ENCODE data around the gene LAMA5.

Gene LAMA5, protein sequence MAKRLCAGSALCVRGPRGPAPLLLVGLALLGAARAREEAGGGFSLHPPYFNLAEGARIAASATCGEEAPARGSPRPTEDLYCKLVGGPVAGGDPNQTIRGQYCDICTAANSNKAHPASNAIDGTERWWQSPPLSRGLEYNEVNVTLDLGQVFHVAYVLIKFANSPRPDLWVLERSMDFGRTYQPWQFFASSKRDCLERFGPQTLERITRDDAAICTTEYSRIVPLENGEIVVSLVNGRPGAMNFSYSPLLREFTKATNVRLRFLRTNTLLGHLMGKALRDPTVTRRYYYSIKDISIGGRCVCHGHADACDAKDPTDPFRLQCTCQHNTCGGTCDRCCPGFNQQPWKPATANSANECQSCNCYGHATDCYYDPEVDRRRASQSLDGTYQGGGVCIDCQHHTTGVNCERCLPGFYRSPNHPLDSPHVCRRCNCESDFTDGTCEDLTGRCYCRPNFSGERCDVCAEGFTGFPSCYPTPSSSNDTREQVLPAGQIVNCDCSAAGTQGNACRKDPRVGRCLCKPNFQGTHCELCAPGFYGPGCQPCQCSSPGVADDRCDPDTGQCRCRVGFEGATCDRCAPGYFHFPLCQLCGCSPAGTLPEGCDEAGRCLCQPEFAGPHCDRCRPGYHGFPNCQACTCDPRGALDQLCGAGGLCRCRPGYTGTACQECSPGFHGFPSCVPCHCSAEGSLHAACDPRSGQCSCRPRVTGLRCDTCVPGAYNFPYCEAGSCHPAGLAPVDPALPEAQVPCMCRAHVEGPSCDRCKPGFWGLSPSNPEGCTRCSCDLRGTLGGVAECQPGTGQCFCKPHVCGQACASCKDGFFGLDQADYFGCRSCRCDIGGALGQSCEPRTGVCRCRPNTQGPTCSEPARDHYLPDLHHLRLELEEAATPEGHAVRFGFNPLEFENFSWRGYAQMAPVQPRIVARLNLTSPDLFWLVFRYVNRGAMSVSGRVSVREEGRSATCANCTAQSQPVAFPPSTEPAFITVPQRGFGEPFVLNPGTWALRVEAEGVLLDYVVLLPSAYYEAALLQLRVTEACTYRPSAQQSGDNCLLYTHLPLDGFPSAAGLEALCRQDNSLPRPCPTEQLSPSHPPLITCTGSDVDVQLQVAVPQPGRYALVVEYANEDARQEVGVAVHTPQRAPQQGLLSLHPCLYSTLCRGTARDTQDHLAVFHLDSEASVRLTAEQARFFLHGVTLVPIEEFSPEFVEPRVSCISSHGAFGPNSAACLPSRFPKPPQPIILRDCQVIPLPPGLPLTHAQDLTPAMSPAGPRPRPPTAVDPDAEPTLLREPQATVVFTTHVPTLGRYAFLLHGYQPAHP (N-terminal part only)

DNA sequence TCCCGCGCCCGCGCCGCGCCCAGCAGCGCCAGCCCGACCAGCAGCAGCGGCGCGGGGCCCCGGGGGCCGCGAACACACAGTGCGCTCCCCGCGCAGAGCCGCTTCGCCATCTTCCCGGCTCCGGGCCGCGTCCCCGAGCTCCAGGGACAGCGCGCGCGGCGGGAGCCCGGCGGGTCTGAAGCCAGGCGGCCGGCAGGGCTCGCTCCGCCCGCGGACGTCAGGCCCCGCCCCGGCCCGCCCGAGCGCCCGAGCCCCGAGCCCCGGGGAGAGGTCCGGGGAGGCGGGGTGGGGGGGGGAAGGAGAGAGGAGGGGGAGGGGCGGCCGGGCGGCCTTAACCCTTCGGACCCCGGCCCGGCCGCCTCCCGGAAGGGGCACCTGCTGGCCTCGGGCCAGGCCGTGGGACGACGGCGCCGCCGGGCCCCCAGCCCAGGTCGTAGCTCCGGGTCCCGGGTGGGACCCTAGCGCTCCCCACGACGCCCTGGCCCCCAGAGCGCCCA is at the start of gene LAMA5:
TSS of gene LAMA5 (minus strand) at position 177 of the 497 bp plus-strand sequence. CDS start at position 110, 67 bp downstream.
- DNase-seq, result peak; percentile 77

DNA sequence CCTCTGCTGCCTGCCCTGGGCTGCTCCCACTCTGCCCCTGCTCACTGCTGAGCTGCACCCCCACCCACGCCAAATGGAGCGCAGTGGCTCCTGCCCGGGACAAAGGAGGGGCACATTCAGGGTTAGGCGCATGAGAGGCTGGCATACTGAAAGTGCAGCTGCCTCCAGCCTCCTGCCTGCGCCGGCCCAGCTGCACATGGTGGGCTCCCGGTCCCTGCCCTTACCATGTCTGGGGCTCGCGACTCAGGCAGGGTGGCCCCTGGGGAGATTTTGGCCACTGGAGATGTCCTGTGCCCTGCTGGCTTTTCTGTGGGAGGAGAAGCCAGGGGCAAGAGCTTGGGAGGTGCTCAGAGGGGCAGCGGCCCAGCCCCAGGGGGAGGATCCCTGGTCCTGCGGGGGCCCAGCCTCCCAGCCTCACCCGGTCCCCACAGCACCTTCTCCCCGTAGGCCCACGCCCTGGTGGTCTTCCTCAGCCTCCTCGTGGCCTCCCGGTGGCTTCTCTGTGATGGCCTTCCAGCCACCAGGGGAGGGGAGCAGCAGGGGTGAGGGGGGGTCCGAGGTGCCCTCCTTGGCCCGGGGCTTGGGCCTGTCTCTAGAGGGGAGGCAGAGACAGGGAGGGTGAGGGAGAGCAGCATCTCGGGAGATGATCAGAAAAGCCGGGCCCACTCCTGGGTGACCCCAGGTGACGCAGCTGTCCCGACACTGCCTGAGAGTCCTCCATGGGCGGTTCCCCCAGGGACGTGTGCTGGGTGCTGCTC is 48.4 kb upstream of the LAMA5 start:
- DNase-seq, result no peak

DNA sequence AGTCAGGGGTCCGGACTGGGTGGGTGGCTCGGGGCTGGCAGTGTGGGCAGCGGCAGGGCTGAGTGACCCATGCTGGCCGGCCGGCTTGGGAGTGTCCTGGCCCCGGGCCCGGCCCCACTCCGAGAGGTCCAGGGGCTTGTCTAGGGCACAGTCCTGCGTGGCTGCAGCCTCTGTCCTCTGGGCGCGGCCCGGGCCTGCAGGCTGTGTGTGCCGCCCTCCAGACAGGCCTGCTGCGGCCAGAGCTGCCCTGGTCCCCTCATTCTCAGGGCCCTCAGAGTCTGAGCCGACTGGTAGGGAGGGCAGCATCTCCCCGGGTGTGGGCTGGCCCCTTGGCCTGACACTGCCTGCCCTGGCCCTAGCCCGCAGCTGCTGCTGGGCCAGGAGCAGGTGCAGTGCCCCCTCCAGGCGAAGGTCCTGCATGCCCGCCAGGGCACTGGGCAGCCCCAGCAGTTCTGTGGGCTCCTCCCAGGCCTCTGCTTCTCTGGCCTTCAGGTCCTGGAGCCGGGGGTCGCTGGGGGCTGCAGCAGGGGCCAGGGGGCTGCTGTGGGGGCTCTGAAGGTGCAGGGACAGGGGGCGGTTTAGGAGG is 46.9 kb upstream of the LAMA5 start:
- no peak for DNase-seq

DNA sequence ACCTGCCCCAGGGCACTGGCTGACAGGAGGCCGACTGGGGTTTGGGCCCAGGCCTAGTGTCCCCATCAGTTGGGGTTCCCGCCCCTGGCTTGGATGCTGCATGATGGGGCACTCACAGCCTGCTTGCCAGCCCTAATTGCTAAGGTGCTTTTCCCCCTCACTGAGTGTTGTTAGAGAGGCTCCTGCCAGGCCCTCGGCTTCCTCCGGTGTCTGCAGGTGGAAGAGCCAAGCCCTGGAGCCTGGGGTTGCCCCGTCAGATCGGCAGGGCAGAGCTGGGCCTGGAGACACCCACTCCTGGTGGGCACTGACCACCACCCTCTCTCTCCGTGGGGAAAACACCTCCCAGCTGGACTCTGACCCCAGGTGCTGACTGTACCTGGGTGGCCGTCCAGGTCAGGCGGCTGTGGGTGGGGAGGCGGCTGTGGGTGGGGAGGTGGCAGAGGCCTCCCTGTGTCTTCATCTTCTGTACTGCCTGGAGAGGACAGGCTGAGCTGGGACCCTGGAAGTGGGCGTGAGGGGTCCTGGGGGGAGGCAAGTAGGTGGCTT is 46.0 kb upstream of the LAMA5 start:
- no peak for DNase-seq

DNA sequence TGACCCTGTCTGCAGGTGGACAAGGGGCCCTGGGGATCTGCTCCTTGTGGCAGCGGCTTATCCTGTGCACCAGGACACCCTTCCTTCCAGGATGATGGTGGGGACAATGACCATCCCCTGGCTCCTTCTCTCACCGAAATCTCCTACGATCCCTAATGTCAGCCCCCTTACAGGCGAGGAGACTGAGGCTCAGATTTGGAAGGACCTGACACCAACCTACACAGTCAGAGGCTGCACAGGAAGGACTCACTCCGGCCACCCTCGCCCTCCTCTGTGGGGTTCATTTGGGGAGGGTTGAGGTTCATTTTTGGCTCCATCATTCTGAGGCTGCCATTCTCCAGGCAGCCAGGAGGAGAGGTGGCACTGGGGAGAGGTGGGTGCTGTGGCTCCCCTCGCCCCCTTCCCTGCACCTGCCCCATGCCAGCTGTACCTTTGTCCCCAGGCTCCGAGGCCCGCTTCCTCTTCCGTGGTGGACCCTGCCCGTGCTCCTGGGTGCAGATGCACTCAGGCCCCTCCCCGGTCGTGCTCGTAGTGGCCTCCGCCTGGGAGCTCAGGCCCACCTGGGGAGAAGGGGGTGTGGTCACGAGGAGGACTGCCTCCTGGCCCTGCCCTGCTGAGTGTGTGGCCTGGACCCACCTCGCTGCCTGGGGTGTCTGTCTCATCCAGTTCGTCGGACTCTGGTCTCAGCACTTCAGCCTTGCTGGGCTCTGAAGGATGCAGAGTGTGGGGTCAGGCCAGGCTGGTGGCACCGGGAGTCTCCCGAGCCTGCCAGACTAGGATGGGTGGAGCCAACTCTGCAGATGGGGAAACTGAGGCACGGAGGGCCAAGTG is 45.3 kb upstream of the LAMA5 start:
- no peak for DNase-seq

DNA sequence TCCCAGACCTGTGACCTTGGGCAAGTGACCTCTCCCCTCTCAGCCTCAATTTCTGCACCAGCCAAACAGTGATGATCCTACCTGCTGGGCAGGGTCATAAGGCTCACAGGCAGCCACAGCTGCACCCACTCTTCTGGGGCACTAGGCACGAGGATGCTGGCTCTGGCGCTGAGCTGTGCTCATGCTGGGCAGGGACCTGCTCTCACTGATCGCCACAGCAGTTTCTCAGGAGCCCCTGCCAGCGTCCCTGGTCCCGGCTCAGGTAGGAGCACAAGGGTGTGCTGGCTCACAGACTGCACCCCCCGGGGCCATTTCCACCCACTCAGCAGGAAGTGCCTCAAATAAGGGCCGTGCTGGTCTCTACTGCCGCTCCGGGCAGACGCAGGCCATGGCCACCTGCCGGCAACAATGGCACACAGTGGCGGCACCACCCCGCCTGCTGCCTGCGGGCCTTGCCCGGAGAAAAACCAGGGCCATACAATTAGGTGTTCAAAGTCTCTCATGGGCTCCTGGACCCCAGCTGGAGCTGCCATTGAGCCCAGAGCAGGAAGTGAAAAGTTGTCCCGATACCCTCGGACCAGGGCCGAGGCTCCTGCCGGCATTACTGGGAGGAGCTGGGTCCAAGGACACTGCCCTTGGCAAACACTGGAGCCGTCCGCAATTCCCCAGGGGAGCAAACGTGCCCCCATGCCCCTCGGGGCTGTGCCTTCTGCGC is 44.5 kb upstream of the LAMA5 start:
- no peak for DNase-seq

DNA sequence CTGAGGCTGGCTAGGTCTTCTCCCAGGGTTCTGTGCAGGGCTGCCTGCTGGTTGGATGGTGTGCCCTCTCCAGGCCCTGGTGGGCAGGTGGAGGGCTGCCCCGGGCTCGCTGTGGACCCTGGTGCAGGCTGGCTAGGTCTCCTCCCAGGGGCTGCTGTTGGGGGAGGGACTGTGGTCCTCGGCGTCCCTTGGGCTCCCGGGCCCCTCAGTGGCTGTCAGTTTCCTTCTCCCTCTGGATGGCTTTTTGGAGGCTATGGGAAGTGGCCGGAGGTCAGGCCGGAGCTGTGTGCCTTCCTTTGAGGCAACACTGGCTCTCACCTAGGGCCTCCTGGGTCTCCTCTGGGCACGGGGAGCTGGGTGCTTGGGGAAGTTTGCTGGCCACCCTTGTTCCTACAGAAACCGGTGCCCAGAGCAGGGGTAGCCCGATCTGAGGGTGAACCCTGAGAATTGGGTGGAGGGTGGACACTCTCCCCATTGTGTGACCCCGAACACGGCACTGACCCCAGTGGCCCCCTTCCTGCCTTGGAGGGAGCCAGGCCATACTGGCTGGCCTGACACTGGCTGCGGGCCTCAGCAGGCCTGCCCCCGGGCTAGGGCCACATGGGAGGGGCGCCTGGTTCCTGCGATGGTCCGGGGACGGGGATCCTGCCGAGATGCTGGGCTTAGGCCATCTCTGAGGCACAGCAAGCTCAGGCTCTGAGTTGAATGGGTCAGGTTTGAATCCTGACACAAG is 43.8 kb upstream of the LAMA5 start:
- no peak for DNase-seq

DNA sequence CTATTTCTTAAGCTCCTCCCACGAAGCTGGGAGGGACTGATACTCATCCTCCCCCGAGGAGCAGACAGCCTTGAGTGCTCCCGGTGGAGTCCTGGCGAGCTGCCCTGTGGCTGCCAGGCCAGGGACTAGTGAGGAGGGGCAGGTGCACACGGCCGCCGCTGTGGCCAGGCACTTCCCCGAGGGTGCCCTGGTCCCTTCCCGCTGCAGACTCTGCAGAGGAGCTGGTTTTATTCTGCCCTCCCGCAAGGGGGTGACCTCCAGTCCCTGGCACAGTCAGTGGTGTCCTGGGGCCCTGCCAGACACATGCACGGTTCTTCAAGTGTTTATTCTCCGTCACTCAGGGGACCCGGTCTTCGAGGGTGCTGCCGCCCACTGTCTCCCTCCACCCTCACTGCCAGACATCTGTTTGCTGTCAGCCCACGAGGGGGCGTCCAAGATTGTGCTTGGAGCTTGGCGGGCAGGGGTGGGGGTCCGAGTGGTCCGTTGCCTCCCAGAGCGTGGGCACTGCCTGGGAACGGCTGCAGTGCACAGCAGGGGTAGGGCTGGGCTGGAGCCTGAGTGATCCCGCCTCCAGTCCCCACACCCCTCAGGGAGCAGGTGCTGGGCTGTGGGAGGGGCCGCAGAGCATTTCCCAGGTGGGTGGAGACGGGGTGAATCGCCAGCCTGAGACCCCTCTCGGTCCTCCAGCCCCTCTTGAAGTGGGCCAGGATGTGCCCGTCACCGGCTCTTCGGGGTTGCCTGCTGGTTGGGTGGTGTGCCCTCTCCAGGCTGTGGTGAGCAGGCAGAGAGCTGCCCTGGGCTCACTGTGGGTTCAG is 43.0 kb upstream of the LAMA5 start:
- DNase-seq, result peak; percentile 89

DNA sequence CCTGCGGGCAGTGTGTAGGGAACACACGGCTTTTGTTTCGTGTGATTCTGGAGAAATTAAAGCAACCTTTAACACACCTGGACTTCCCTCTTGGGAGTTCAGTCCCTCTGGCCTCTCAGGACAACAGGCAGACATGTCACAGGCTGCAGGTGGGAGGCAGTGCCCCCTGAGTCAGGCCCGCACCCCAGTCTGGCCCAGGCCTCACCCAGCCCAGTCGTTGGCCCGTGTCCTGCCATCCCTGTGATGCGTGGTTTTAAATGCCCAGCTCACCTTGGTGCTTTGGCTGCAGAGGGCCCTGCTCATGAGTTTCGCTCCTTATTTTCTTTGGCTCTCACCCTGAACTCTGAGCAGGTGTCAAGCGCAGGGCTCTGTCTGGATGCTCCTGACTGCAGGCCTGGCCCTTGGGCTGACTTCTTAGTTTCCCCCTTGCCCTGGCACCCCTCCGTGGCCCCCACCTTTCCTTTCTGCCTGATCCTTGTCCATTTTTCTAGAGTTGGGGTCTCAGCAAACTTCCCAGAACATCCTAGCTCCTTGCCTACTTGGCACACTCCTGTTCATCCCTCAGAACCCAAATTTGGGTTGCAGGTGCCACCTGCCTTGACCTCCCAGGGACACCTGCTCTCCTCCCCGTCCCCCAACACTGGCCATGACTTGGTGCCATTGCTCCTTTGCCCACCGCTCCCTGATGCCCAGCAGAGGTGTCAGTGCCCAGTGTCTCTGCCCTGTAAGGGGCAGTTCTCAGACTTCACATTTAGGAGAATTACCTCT is 42.2 kb upstream of the LAMA5 start:
- DNase-seq, result no peak

DNA sequence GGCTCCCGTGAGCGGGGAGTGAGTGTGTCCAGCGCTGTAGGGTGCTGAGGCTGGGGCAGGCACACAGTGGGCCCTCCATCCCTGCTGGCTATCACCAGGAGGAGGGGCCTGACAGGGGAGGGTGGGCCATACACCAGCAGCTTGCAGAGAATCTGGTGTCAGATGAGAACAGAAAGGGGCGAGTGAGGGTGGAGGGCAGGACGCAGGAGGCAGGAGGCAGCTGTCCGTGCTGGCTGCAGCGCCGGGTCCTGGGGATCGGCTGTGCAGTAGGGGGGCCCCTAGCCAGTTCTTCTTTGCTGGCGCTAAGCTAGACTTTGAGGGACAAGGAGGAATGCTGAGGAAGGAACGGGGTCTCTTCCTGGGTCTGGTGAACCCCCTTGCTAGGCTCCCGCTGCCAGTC is 41.5 kb upstream of the LAMA5 start:
- DNase-seq, result no peak

DNA sequence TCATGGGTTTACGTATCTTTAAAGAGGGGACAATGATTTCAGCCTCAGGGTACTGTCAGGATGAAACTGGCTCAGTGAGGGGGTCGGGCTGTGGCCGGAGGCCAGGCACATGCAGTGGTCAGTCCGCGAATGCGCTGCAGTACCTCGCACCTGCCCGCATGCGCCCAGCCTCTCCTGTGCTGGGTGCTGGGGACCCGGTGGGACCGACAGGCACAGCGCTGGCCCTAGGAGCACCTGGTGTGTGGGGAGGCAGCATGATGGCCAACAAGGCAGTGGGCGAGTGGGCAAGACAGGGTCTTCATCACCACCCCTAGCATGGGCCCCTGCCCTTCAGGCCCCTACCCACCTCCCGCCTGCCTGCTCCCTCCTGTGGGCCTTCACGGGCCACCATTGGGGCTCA is 40.9 kb upstream of the LAMA5 start:
- no peak for DNase-seq

DNA sequence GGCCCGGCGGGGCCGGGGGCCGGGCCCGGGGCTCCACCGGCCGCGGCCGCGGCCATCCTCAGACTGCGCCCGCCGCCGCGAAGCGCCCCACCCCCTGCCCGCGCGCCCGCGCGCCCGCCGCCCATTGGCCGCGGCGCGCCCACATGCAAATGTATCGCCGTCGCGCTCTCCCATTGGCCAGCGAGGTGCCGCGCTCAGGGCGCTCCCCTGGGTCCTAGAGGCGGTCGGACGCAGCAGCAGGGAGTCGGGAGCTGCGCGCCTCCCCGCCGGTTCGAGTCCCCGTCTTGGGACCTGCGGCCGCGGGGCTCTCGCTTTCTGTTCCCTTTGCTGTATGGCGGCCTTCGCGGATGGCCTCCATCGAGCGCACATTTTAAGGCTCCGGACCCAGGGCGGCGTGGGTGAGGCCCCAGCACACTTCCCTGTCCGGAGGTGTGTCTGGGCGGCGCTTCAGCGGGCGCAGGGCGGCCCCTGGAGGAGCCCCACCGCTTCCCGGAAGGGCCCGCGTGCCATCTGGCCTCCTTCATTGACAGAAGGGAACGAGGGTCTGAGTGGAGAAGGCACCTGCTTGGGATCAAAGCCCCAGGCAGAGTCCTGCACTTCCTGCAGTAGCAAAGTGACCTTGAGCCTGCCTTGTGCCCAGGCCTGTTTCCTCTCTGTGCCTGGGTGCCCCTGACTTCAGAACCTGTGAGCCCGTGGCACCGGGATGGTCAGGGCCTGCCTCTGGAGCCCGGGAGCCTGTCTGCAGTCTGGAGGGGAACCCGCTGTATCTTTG is 40.3 kb upstream of the LAMA5 start, which contains the start of gene CABLES2:
TSS of gene CABLES2 (minus strand) at position 65 of the 772 bp plus-strand sequence. CDS start at position 56, 9 bp downstream.
- peak; percentile 96 for DNase-seq

DNA sequence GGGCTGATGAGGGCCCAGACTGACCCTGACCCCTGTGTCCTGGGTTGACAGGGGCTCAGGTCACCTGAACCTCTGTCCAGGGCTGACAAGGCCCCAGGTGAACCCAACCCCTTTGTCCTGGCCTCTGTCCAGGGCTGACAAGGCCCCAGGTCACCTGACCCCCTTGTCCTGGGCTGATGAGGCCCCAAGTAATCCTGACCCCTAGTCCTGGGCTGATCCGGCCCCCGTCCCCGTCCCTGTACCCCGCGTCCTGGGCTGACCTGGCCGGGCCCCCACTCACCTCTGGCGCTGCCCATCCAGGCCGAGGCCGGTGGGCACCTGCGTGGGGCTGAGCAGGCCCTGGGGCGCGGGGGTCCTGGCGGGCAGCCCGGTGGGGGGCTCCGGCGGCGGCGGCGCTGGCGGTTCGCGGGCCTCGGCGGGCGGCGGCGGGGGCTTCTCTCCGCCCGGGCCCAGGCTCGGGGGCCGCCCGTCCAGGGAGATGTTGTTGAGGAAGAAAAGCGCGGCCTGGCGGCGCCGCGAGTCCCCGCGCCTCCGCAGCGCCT is 39.6 kb upstream of the LAMA5 start:
- DNase-seq, result no peak

DNA sequence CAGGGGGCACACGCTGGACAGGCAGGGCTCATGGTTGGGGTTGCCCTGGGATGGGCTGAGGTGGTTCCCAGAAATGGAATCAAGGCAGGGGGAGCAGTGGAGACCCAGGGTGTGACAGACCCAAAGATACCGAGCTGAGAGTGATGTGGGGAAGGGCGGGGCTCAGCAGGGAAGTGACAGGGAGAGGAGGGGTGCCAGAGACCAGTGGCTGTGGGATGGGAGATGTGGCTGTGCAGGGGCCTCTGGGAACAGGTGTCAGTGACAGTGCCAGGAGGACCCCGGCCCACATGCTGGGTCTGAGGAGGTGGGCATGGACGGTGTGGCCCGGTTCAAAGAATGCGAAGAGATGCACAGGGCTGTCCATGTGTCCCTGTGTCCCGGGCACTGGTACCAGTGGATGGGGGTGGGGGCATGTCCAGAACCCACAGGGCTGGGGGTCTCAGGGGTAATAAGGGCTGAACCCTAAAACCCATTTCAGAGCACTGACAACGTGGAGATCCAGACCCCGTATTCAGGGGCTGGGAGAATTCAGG is 38.9 kb upstream of the LAMA5 start:
- DNase-seq, result no peak

DNA sequence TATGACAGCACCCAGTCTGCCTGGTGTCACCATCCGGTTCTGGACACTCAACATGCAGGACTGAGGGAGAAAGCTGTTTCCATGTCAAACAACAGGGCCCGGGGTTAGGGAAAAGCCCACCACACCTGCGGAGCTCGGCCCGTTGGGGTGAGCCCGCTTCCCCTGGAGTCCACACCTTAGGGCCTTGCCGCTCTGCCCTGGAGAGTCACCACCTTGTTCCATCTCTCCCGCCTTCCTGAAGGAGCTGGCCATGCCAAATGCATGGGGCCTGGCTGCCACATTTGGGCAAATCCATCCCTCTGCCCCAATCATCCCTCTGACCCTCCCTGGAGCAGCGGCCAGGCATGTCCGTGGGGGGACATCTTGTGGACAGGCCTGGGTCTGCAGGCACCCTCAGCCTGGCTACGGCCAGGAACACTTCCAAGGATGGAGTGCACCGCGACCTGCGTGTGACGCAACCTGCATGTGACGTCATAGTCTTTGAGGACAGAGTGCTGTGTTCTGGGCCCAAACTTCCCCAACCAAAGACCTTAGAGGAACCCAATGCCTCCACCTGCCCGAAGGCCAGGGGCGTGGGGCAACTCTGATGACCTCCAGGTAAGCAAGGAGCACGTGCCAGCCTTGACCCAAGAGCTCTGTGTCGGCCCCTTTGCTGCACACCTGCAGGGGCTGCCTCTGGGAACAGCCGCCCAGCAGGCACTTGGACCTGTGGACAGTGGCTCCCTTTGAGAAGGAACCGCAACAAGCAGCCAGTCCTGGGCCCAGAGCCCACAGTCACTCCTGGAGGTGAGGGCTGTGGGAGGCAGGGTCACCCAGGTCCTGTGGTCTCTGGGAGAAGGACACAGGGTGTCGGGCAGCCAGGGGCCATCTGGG is 38.2 kb upstream of the LAMA5 start:
- DNase-seq, result peak; percentile 60

Measured in eye (tissue), 1 donor.